ENCODE results near the gene UNC5C.

DNA sequence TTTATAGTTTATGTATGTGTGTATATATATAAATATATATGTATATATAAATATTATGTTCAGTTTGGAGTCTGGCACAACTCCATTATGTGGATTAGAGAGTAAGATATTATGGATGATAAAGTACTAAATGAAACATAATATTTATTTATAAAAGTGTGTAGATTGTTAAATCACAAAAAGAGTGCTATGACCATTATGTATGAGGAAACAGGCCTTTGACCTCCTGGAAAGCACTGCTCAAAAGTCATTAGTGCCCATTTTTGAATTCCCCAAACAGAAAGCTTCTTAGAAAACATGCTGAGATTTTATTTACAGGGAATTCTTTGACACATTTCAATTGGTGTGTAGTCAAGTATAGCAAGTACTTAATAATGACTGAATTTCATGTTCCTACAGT is 391.2 kb downstream of the UNC5C start:
- TF ChIP-seq, protein P1, sequence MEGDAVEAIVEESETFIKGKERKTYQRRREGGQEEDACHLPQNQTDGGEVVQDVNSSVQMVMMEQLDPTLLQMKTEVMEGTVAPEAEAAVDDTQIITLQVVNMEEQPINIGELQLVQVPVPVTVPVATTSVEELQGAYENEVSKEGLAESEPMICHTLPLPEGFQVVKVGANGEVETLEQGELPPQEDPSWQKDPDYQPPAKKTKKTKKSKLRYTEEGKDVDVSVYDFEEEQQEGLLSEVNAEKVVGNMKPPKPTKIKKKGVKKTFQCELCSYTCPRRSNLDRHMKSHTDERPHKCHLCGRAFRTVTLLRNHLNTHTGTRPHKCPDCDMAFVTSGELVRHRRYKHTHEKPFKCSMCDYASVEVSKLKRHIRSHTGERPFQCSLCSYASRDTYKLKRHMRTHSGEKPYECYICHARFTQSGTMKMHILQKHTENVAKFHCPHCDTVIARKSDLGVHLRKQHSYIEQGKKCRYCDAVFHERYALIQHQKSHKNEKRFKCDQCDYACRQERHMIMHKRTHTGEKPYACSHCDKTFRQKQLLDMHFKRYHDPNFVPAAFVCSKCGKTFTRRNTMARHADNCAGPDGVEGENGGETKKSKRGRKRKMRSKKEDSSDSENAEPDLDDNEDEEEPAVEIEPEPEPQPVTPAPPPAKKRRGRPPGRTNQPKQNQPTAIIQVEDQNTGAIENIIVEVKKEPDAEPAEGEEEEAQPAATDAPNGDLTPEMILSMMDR (conservative IDR thresholded peaks at IDR 0.05; ENCODE audit: low read depth, low read length), result no peak
- no peak for TF ChIP-seq EZH2 (IDR thresholded peaks at IDR 0.05; ENCODE audit: borderline replicate concordance, low read depth, low read length, poor library complexity, severe bottlenecking)
